Ascending aorta (tissue), 2 donors: ENCODE measurements around the gene DBN1. TPM values are rescaled to one million over a fixed set of nuclear protein-coding genes. Genes with fewer than 3 reads are reported as not detected.

Experiments used
- DNase-seq, 2 donors: peaks; one replicate each; pipeline ENCODE4 v3.0.0-alpha.2; 2019; ENCODE audit warnings: low spot score in 2 of 2
- H3K27ac ChIP-seq, 2 donors: fragments of 200-600 bp; sonication (generic); one replicate each; pipeline ENCODE4 v1.5.1; 2016 to 2017; ENCODE audit warnings: mild to moderate bottlenecking in 1 of 2
- H3K27me3 ChIP-seq: fragments of 200-600 bp; sonication (generic); one replicate; pipeline ENCODE4 v1.5.1; 2017
- H3K36me3 ChIP-seq, 2 donors: fragments of 200-600 bp; sonication (generic); one replicate each; pipeline ENCODE4 v1.5.1; 2016
- H3K4me1 ChIP-seq, 2 donors: fragments of 200-600 bp; sonication (generic); one replicate each; pipeline ENCODE4 v1.5.1; 2016 to 2017; ENCODE audit warnings: mild to moderate bottlenecking in 1 of 2
- H3K4me3 ChIP-seq, 2 donors: fragments of 200-600 bp; sonication (generic); one replicate each; pipeline ENCODE4 v1.5.1; 2016 to 2017; ENCODE audit warnings: mild to moderate bottlenecking in 1 of 2
- H3K9me3 ChIP-seq, 2 donors: fragments of 200-600 bp; sonication (generic); one replicate each; pipeline ENCODE4 v1.5.1; 2016
- intact Hi-C: fragments of 100-400 bp; cut with DNase I; formaldehyde crosslinking; loops from one replicate; pipeline ENCODE4 v1.15.1; 2023
- total RNA-seq: library from RNA; depleted of rRNA; stranded (reverse); fragments of >200 nt; gene quantifications from one replicate; pipeline ENCODE4 v1.1.0, GENCODE V29; 2016
- TF ChIP-seq, protein P1 (sequence below), 3 experiments: fragments of 200-600 bp in 2 of 3; fragments of 450-650 bp in 1 of 3; sonication (generic) in 2 of 3; IDR thresholded peaks; one replicate each; pipeline ENCODE4 v1.5.1; 2016 to 2019; ENCODE audit warnings: antibody characterized with exemption in 3 of 3, mild to moderate bottlenecking in 1 of 3, moderate library complexity in 1 of 3

DBN1 gene
- total RNA-seq, 1 donor from 2014 or later, result 151 TPM

DNA sequence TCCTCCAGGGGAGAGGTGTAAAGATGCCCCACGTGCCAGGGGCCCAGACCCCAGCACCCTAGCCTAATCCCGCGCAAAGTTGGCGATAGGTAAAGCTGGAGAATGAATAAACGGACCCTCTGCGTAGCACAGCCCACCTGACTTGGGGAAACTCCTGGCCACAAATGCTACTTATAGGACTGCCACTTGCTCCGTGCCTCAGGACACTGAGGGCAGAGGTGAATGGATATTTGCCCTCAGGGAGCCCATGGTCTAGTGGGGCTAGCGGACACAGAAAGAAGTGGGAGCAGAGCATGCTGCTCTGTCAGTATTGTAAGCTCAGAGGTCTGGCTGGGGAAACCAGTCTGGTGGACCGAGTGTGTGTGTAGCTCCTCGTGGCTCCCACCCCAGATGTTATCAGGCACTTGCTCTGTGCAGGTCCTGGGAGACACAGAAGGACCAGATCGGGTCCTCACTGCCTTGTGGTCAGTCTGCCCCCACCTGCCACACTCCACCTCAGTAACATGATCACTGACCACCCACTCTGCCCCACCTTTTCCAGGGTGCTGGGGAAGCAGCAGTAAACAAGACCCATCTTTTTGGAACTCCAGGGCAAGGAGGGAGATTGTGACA lies 46.1 kb downstream of the DBN1 start:
- peaks cover 14 to 15% of the 10 kb centered on the region in 2 donors for H3K4me1 ChIP-seq
- TF ChIP-seq, protein P1, sequence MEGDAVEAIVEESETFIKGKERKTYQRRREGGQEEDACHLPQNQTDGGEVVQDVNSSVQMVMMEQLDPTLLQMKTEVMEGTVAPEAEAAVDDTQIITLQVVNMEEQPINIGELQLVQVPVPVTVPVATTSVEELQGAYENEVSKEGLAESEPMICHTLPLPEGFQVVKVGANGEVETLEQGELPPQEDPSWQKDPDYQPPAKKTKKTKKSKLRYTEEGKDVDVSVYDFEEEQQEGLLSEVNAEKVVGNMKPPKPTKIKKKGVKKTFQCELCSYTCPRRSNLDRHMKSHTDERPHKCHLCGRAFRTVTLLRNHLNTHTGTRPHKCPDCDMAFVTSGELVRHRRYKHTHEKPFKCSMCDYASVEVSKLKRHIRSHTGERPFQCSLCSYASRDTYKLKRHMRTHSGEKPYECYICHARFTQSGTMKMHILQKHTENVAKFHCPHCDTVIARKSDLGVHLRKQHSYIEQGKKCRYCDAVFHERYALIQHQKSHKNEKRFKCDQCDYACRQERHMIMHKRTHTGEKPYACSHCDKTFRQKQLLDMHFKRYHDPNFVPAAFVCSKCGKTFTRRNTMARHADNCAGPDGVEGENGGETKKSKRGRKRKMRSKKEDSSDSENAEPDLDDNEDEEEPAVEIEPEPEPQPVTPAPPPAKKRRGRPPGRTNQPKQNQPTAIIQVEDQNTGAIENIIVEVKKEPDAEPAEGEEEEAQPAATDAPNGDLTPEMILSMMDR (IDR thresholded peaks at IDR 0.05), result no peak
- intact Hi-C loops, result loop anchor here (2.0 to 10.0 kb wide), 2 partner anchors 61 to 777 kb away; partner anchors contain the start of gene HNRNPAB
- H3K4me3 ChIP-seq, result peak overlapping the region; percentile 79 to 91
- peak overlapping the region; percentile 83 to 88 for H3K27ac ChIP-seq
- H3K27me3 ChIP-seq, result no peaks in the 10 kb centered on the region
- DNase-seq, result no peak
- no peaks in the 10 kb centered on the region for H3K9me3 ChIP-seq
- H3K36me3 ChIP-seq, result peaks cover 8 to 20% of the 10 kb centered on the region in 2 donors

DNA sequence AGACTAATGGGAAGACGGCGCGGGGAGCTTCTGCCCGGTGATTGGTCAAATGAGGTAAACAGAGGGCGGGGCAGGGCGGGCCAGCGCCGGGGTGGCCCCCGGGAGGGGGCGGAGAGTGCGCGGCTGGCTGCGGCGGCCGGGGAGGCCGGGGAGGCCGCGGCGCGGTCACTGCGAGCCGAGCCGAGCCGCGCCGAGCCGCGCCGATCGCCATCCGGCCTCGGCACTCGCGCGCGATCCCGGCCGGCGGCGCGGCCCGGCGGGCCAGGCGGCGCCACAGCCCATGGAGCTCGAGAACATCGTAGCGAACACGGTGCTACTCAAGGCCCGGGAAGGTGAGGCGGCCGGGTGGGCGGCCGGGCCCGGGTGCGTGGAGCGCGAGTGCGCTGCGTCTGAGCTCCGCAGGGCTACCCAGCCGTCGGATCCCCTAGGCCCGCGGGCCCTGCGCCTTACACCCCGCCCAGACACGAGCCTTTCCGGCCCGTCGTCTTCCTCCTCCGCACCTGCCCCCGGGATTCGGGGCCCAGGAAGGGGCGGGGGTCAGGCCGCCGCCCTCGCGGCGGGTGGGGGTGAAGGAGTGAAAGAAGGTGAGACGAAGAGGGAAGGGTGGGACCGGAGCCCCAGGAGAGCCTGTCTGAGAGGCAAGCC lies 46.7 kb downstream of the DBN1 start, which contains the start of gene GRK6:
GRK6 (plus strand) TSS at position 111 of the 645 bp plus-strand sequence; CDS start at position 281, 170 bp downstream.
- intact Hi-C loops, result loop anchor here (1.0 to 10.0 kb wide), 7 partner anchors 21 to 778 kb away; partner anchors contain the start of genes HNRNPAB, LMAN2 and PDLIM7
- DNase-seq, result no peak
- Histone ChIP-seq H3K4me3 (peak within 1 kb of the TSS; percentile 79 to 91), H3K27me3 (no peaks in the 10 kb centered on the region), H3K36me3 (peaks cover 4 to 14% of the 10 kb centered on the region in 2 donors), H3K4me1 (peaks cover 14 to 15% of the 10 kb centered on the region in 2 donors), H3K27ac (peak within 1 kb of the TSS; percentile 83 to 88), H3K9me3 (no peaks in the 10 kb centered on the region)
- TF ChIP-seq, protein P1 (IDR thresholded peaks at IDR 0.05), result peak in 1 of 3 experiments; percentile 12

DNA sequence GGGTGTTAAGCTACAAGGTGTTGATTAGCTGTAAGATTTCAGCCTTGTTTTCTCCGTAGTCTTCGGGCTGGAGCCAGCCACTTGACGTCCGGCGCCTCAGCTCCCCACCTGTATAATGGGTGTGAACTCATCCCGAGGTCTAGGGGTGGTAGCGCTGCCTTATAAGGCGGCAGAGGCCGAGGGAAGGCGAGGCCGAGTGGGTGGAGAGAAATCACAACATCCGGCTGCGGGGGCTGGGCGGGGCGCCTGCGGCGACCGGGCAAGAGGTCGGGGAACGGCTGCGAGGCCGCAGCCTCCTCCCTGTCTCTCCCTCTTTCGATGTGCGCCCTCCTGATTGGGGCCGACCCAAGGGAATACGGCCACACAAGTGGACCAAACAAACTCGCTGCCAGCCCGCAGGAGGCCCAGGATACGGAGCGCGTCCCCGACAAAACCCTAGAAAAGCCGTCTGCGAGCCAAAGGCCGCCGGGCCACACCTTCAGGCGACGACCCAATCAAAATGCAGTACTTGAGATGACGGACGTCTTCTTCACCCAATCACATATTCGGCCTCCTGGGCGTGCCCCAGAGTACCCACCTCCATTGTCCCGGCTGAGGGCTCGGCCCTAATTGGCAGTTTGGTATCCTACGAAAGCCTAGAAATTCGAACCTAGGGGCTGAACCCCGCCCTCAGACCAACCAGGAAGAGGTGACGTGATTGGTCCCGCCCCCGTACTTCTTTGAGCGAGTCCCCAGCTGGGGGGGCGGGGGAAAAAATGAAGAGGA lies 47.5 kb downstream of the DBN1 start:
- intact Hi-C loops, result loop anchor here (1.0 to 10.0 kb wide), 7 partner anchors 21 to 779 kb away; partner anchors contain the start of genes HNRNPAB, LMAN2 and PDLIM7
- peak overlapping the region; percentile 82 to 83 for H3K27ac ChIP-seq
- no peaks in the 10 kb centered on the region for H3K9me3 ChIP-seq
- peak; percentile 100 for DNase-seq
- peaks cover 3 to 8% of the 10 kb centered on the region in 2 donors for H3K36me3 ChIP-seq
- peak overlapping the region; percentile 46 to 62 for H3K4me3 ChIP-seq
- H3K27me3 ChIP-seq, result no peaks in the 10 kb centered on the region
- peaks cover 14 to 15% of the 10 kb centered on the region in 2 donors for H3K4me1 ChIP-seq
- TF ChIP-seq, protein P1 (IDR thresholded peaks at IDR 0.05), result no peak

DNA sequence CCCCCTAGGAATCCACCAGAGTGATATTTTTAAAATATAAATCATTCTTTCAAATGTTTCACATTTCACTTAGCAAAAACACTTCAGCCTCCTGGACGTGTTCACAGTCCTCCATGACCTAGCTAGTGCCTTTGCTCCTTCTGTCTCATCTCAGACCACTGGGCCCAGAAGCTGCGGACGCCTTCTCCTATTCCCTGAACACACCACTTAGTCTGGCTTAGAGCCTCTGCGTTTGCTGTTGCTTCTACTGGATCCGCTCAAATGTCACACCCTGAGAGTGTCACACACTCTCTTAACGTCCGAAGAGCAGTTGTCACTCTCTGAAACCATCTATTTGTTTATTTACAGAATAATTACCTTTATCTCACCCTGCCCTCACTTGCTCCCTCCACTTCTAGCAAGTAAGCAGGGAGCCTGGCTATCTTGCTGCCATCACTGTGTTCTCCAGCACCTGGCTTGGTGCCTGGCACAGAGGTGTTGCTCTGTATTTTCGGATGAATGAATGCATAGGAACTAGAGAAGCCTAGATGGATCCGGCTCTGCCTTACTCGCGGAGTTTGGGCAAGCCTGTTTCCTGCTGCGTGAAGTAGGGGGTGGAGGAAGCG lies 48.1 kb downstream of the DBN1 start:
- intact Hi-C loops, result loop anchor here (10.0 kb wide), 1 partner anchor 780 kb away; the partner anchor contains the start of gene HNRNPAB
- no peak for DNase-seq
- H3K4me1 ChIP-seq, result peaks cover 14 to 15% of the 10 kb centered on the region in 2 donors
- TF ChIP-seq, protein P1 (IDR thresholded peaks at IDR 0.05), result no peak
- H3K27me3 ChIP-seq, result no peaks in the 10 kb centered on the region
- peaks cover 0 to 2% of the 10 kb centered on the region in 2 donors for H3K36me3 ChIP-seq
- peak overlapping the region; percentile 82 to 83 for H3K27ac ChIP-seq
- peak overlapping the region; percentile 46 to 62 for H3K4me3 ChIP-seq
- H3K9me3 ChIP-seq, result no peaks in the 10 kb centered on the region

DNA sequence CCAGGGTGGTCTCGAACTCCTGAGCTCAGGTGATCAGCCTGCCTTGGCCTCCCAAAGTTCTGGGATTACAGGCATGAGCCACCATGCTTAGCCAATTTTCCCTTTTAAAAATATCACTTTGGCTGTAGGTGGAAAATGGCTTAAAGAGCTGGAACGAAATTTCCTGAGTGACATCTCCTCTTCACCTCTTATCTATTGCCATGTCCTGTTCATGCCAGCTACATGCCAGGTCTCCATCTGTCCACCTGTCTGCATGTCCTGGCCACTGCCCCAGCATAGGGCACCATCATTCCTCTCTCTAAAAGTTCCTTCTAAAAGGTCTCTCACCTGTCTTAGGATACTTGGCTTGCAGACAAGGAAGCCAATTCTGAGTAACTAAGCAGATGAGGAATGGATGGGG lies 49.8 kb downstream of the DBN1 start:
- H3K36me3 ChIP-seq, result no peaks in the 10 kb centered on the region
- intact Hi-C loops, result loop anchor here (10.0 kb wide), 1 partner anchor 781 kb away; the partner anchor contains the start of gene HNRNPAB
- peaks cover 14 to 15% of the 10 kb centered on the region in 2 donors for H3K4me1 ChIP-seq

More for the DNA sequence above, 49.8 kb downstream of the DBN1 start:
- TF ChIP-seq, protein P1 (IDR thresholded peaks at IDR 0.05), result no peak
- H3K9me3 ChIP-seq, result no peaks in the 10 kb centered on the region
- no peaks in the 10 kb centered on the region for H3K27me3 ChIP-seq
- no peak for DNase-seq
- no peak overlapping the region for H3K4me3 ChIP-seq
- no peak overlapping the region for H3K27ac ChIP-seq
